H9 (cell line): ENCODE data around the gene AFAP1. TPM values are rescaled to one million over a fixed set of nuclear protein-coding genes. Genes with fewer than 3 reads are reported as not detected.
A peak's percentile ranks its signal among the peaks of the same experiment; 100 is the strongest.

Experiments used
- DNase-seq: peaks from one replicate; pipeline ENCODE4 v3.0.0-alpha.2; 2017
- H2AFZ ChIP-seq: one replicate; pipeline ENCODE4 v1.6.1; 2013; ENCODE audit warnings: mild to moderate bottlenecking, low read length, control low read depth, moderate library complexity
- H2AK5ac ChIP-seq: 2 replicates; pipeline ENCODE4 v1.6.1; 2013; ENCODE audit warnings: low read length, control low read depth, mixed read lengths; ENCODE audit not compliant: insufficient read length
- H2BK120ac ChIP-seq: one replicate; pipeline ENCODE4 v1.6.1; 2013; ENCODE audit warnings: low read depth, mild to moderate bottlenecking, low read length, control low read depth, inconsistent platforms; ENCODE audit not compliant: poor library complexity, severe bottlenecking
- H2BK12ac ChIP-seq: 2 replicates; pipeline ENCODE4 v1.6.1; 2013; ENCODE audit warnings: low read length, control low read depth, mixed read lengths, low read depth; ENCODE audit not compliant: insufficient read length
- H2BK15ac ChIP-seq: 2 replicates; pipeline ENCODE4 v1.6.1; 2013; ENCODE audit warnings: low read depth, low read length, control low read depth
- H2BK20ac ChIP-seq: one replicate; pipeline ENCODE4 v1.6.1; 2013; ENCODE audit warnings: low read depth, mild to moderate bottlenecking, low read length, control low read depth, inconsistent platforms; ENCODE audit not compliant: poor library complexity, severe bottlenecking
- H2BK5ac ChIP-seq: 2 replicates; pipeline ENCODE4 v1.6.1; 2013; ENCODE audit warnings: low read length, control low read depth, mixed read lengths; ENCODE audit not compliant: insufficient read length
- H3K14ac ChIP-seq: 2 replicates; pipeline ENCODE4 v1.6.1; 2013; ENCODE audit warnings: low read length, control low read depth; ENCODE audit not compliant: insufficient read depth
- H3K18ac ChIP-seq: 2 replicates; pipeline ENCODE4 v1.6.1; 2013; ENCODE audit warnings: low read depth, mild to moderate bottlenecking, mixed read lengths, low read length, control low read depth; ENCODE audit not compliant: insufficient read length
- H3K23ac ChIP-seq: 2 replicates; pipeline ENCODE4 v1.6.1; 2013; ENCODE audit warnings: low read length, control low read depth, mixed read lengths, low read depth; ENCODE audit not compliant: insufficient read length
- H3K23me2 ChIP-seq: 2 replicates; pipeline ENCODE4 v1.6.1; 2013; ENCODE audit warnings: low read depth, mild to moderate bottlenecking, mixed read lengths, low read length, control low read depth; ENCODE audit not compliant: insufficient read length, poor library complexity, severe bottlenecking
- H3K27ac ChIP-seq: 2 replicates; pipeline ENCODE4 v1.5.1; 2013; ENCODE audit warnings: low read length, control low read depth, mixed read lengths, low read depth; ENCODE audit not compliant: insufficient read length
- H3K27me3 ChIP-seq: 2 replicates; pipeline ENCODE4 v1.6.1; 2013; ENCODE audit warnings: low read length, control low read depth, inconsistent platforms; ENCODE audit not compliant: insufficient read depth
- H3K4ac ChIP-seq: 2 replicates; pipeline ENCODE4 v1.6.1; 2013; ENCODE audit warnings: low read depth, mild to moderate bottlenecking, control low read depth, inconsistent platforms, low read length, moderate library complexity
- H3K4me1 ChIP-seq: 2 replicates; pipeline ENCODE4 v1.6.1; 2013; ENCODE audit warnings: low read length, control low read depth, inconsistent platforms; ENCODE audit not compliant: insufficient read depth
- H3K4me2 ChIP-seq: 2 replicates; pipeline ENCODE4 v1.6.1; 2013; ENCODE audit warnings: low read length, control low read depth, mixed read lengths; ENCODE audit not compliant: insufficient read length, insufficient read depth
- H3K56ac ChIP-seq: 2 replicates; pipeline ENCODE4 v1.6.1; 2013; ENCODE audit warnings: low read depth, mild to moderate bottlenecking, mixed read lengths, low read length, control low read depth; ENCODE audit not compliant: insufficient read length
- H3K79me1 ChIP-seq: 2 replicates; pipeline ENCODE4 v1.6.1; 2013; ENCODE audit warnings: low read depth, mild to moderate bottlenecking, moderate library complexity, low read length, control low read depth, inconsistent platforms; ENCODE audit not compliant: insufficient read depth, poor library complexity, severe bottlenecking
- H3K79me2 ChIP-seq: 2 replicates; pipeline ENCODE4 v1.6.1; 2013; ENCODE audit warnings: low read length, control low read depth, inconsistent platforms; ENCODE audit not compliant: insufficient read depth
- H3K9ac ChIP-seq: 2 replicates; pipeline ENCODE4 v1.6.1; 2013; ENCODE audit warnings: low read length, control low read depth, mixed read lengths; ENCODE audit not compliant: insufficient read length; ENCODE audit errors: extremely low read depth
- H3K9me3 ChIP-seq: one replicate; pipeline ENCODE4 v1.6.1; 2013; ENCODE audit warnings: low read depth, low read length, inconsistent platforms; ENCODE audit not compliant: control insufficient read depth
- H3T11ph ChIP-seq: one replicate; pipeline ENCODE4 v1.6.1; 2013; ENCODE audit warnings: mild to moderate bottlenecking, low read length, control low read depth, inconsistent platforms
- H4K20me1 ChIP-seq: one replicate; pipeline ENCODE4 v1.6.1; 2013; ENCODE audit not compliant: control insufficient read depth, insufficient read length, insufficient read depth
- H4K5ac ChIP-seq: 2 replicates; pipeline ENCODE4 v1.6.1; 2013; ENCODE audit warnings: low read depth, mild to moderate bottlenecking, mixed read lengths, low read length, control low read depth; ENCODE audit not compliant: insufficient read length
- H4K8ac ChIP-seq: replicated peaks from 2 replicates; pipeline ENCODE4 v1.6.1; 2013; ENCODE audit warnings: low read length, control low read depth, mixed read lengths, low read depth; ENCODE audit not compliant: insufficient read length
- H4K91ac ChIP-seq: 2 replicates; pipeline ENCODE4 v1.6.1; 2013; ENCODE audit warnings: low read depth, mild to moderate bottlenecking, moderate library complexity, mixed read lengths, low read length, control low read depth; ENCODE audit not compliant: insufficient read length
- H3K27ac Mint-ChIP-seq, 3 experiments: 2 replicates in 2 of 3; 3 replicates in 1 of 3; pipeline ENCODE4 v1.8.0; 2020 to 2021; ENCODE audit warnings: mixed read lengths in 3 of 3, mild to moderate bottlenecking in 1 of 3, moderate library complexity in 1 of 3
- H3K27me3 Mint-ChIP-seq: 2 replicates; pipeline ENCODE4 v1.8.0; 2021; ENCODE audit warnings: low read depth, mild to moderate bottlenecking, moderate library complexity, mixed read lengths
- H3K36me3 Mint-ChIP-seq, 3 experiments: 2 replicates in 2 of 3; 3 replicates in 1 of 3; pipeline ENCODE4 v1.8.0; 2020 to 2021; ENCODE audit warnings: low read depth in 3 of 3, mixed read lengths in 3 of 3; ENCODE audit not compliant: insufficient read depth in 1 of 3
- H3K4me1 Mint-ChIP-seq, 2 experiments: 2 replicates each; pipeline ENCODE4 v1.8.0; 2020; ENCODE audit warnings: mixed read lengths in 2 of 2
- H3K4me3 Mint-ChIP-seq, 2 experiments: 2 replicates in 1 of 2; 3 replicates in 1 of 2; pipeline ENCODE4 v1.8.0; 2020 to 2021; ENCODE audit warnings: mild to moderate bottlenecking in 2 of 2, mixed read lengths in 2 of 2, moderate library complexity in 1 of 2
- H3K9me3 Mint-ChIP-seq, 2 experiments: 2 replicates in 1 of 2; 3 replicates in 1 of 2; pipeline ENCODE4 v1.8.0; 2020; ENCODE audit warnings: mild to moderate bottlenecking in 2 of 2, mixed read lengths in 2 of 2, moderate library complexity in 1 of 2
- CTCF ChIP-seq: fragments of 200-600 bp; sonication (generic); conservative IDR thresholded peaks from 3 replicates; pipeline ENCODE4 v1.8.0; 2021; ENCODE audit warnings: antibody characterized with exemption, mild to moderate bottlenecking
- WGBS: extraction: QIAGEN DNeasy Blood & Tissue Kit; methylation state at CpG from one replicate; pipeline ENCODE4 v1.1.7; 2013; ENCODE audit warnings: missing lambda C conversion rate, low lambda C conversion rate, mixed read lengths; ENCODE audit not compliant: insufficient read length; ENCODE audit errors: extremely low coverage; 5-methylcytosine and 5-hydroxymethylcytosine counted together
- total RNA-seq: library from RNA; stranded (reverse); gene quantifications from 2 replicates; pipeline ENCODE4 v1.2.1, GENCODE V29; 2021

The AFAP1 gene
- total RNA-seq, 1 experiment from 2014 or later, result 6.5 TPM

GRCh38 chr4:7910952-7911578 is 28.6 kb downstream of the AFAP1 start:
- no peak overlapping the region for H3T11ph ChIP-seq
- TF ChIP-seq CTCF, result no peak
- Mint-ChIP-seq H3K9me3 (no peaks in the 10 kb centered on the region), H3K36me3 (peaks cover 0 to 4% (median 0%) of the 10 kb centered on the region in 3 experiments; a peak in 1 of 7 replicates), H3K4me3 (peak overlapping the region; percentile 21 to 51; a peak in 3 of 5 replicates), H3K27ac (peak overlapping the region; percentile 84 to 97 (median 93)), H3K27me3 (no peaks in the 10 kb centered on the region; the same call in 1 of the 2 replicates), H3K4me1 (peaks cover 56 to 60% of the 10 kb centered on the region in 2 experiments)
- H2BK5ac ChIP-seq, result no peak overlapping the region
- peak overlapping the region; percentile 71 for H2BK120ac ChIP-seq
- no peak overlapping the region for H3K56ac ChIP-seq
- H3K23ac ChIP-seq, result no peak overlapping the region
- H3K79me1 ChIP-seq, result no peaks in the 10 kb centered on the region
- no peak overlapping the region for H4K5ac ChIP-seq
- H4K91ac ChIP-seq, result no peak overlapping the region
- H3K14ac ChIP-seq, result peak overlapping the region; percentile 77
- H3K79me2 ChIP-seq, result peaks cover 7% of the 10 kb centered on the region; the same call in 1 of the 2 replicates
- H3K18ac ChIP-seq, result peak overlapping the region; percentile 85
- no peaks in the 10 kb centered on the region for H3K9me3 ChIP-seq
- H2AK5ac ChIP-seq, result no peak overlapping the region
- H3K4ac ChIP-seq, result no peak overlapping the region
- no peaks in the 10 kb centered on the region for H3K23me2 ChIP-seq
- H2AFZ ChIP-seq, result no peak overlapping the region
- peaks cover 26% of the 10 kb centered on the region for H3K4me1 ChIP-seq
- no peak overlapping the region for H2BK12ac ChIP-seq
- no peaks in the 10 kb centered on the region for H4K20me1 ChIP-seq
- no peak overlapping the region for H3K4me2 ChIP-seq
- WGBS, result no CpG with 5 or more reads among the region's 16 CpGs
- H3K27ac ChIP-seq, result no peak overlapping the region
- H2BK15ac ChIP-seq, result no peak overlapping the region
- peak; percentile 56 for DNase-seq
- H2BK20ac ChIP-seq, result no peak overlapping the region
- H3K27me3 ChIP-seq, result no peaks in the 10 kb centered on the region
- no peak overlapping the region for H4K8ac ChIP-seq
- H3K9ac ChIP-seq, result no peak overlapping the region
